Fibroblast of pulmonary artery (primary cell): ENCODE results near the gene KIF3C.
"Not testable (repeated sequence)": the region's sequence is repeated elsewhere in the genome, so short reads cannot be mapped to it uniquely, and the experiment has no call there.

Source experiments
- DNase-seq: peaks from one replicate; pipeline ENCODE4 v3.0.0-alpha.2; 2010; ENCODE audit warnings: low read depth
- H3K4me3 ChIP-seq: replicated peaks from 2 replicates; pipeline ENCODE4 v1.5.1; 2011; ENCODE audit warnings: low read depth, mild to moderate bottlenecking, control low read depth, low read length, moderate library complexity
- TF ChIP-seq, protein P1 (sequence below): IDR thresholded peaks from 2 replicates; pipeline ENCODE4 v1.5.1; 2011; ENCODE audit warnings: mild to moderate bottlenecking, control low read depth, low read length, inconsistent platforms; ENCODE audit errors: missing control alignments

KIF3C gene

GRCh38 chr2:25899404-25899970 is 82.8 kb downstream of the KIF3C start:
- TF ChIP-seq, protein P1, sequence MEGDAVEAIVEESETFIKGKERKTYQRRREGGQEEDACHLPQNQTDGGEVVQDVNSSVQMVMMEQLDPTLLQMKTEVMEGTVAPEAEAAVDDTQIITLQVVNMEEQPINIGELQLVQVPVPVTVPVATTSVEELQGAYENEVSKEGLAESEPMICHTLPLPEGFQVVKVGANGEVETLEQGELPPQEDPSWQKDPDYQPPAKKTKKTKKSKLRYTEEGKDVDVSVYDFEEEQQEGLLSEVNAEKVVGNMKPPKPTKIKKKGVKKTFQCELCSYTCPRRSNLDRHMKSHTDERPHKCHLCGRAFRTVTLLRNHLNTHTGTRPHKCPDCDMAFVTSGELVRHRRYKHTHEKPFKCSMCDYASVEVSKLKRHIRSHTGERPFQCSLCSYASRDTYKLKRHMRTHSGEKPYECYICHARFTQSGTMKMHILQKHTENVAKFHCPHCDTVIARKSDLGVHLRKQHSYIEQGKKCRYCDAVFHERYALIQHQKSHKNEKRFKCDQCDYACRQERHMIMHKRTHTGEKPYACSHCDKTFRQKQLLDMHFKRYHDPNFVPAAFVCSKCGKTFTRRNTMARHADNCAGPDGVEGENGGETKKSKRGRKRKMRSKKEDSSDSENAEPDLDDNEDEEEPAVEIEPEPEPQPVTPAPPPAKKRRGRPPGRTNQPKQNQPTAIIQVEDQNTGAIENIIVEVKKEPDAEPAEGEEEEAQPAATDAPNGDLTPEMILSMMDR: no peak
- no peak overlapping the region for H3K4me3 ChIP-seq
- DNase-seq: peak; percentile 33

GRCh38 chr2:25897506-25897905 is 84.8 kb downstream of the KIF3C start:
- no peak for DNase-seq
- TF ChIP-seq, protein P1: no peak
- H3K4me3 ChIP-seq: no peak overlapping the region

GRCh38 chr2:25896308-25896707 is 86.0 kb downstream of the KIF3C start:
- not testable (repeated sequence) for DNase-seq, H3K4me3 ChIP-seq

DNA sequence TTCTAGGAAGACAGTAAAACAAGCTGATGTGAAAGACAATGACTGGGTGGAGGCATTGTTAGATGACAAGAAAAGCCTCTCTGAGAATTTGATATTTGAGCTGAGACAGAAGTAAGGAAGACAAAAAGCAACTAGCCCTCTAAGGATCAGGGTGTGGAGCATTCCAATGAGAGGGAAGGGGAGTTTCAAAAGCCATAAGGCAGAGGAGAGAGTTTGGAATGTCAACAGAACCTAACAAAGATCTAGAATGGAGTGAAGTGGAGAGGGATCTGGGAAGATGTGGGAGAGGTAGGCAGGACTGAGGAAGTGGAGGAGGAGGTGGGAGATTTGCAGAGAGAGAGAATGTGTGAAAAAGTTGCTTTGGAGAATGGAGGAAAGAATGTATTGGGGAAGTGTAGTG is 86.7 kb downstream of the KIF3C start:
- TF ChIP-seq, protein P1: no peak
- H3K4me3 ChIP-seq: no peak overlapping the region
- DNase-seq: no peak

DNA sequence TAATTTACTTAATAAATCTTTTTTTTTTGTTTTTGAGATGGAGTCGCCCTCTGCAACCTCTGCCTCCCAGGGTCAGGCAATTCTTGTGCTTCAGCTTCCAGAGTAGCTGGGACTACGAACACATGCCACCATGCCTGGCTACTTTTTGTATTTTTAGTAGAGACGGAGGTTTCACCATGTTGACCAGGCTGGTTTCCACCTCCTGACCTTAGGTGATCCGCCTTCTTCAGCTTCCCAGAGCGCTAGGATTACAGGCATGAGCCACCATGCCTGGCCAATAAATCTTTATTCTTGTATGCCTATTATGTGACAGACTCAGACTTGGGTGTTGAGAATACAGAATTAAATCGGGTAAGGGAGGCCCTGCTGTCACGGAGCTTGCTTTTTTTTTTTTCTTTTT is 87.3 kb downstream of the KIF3C start:
- no peak for DNase-seq
- H3K4me3 ChIP-seq: no peak overlapping the region
- TF ChIP-seq, protein P1: no peak

DNA sequence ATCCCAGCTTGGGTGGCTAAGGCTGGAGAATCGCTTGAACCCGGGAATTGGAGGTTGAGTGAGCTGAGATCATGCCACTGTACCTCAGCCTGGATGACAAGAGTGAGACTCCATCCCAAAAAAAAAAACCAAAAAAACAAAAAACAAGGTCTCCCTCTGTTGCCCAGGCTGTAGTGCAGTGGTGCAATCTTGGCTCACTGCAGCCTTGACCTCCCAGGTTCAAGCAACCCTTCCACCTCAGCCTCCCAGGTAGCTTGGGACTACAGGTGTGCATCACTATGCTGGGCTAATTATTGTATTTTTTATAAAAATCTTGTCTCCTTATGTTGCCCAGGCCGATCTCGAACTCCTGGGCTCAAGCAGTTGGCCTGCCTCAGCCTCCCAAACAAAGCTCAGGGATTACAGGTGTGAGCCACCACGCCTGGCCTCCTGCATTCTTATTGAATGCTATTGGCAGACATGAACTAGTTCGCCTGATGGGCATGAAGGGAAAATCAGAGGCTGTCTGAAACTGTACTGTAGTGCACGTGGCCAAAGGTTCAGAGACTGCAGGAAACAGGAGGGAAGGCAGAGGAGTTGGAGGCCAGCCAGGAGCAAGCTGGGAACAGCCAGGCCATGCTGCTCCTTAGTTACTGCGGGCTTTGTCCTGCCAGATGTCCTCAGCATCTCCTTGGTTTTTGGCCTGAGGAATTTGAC is 88.0 kb downstream of the KIF3C start:
- TF ChIP-seq, protein P1: no peak
- DNase-seq: peak; percentile 77
- no peak overlapping the region for H3K4me3 ChIP-seq

DNA sequence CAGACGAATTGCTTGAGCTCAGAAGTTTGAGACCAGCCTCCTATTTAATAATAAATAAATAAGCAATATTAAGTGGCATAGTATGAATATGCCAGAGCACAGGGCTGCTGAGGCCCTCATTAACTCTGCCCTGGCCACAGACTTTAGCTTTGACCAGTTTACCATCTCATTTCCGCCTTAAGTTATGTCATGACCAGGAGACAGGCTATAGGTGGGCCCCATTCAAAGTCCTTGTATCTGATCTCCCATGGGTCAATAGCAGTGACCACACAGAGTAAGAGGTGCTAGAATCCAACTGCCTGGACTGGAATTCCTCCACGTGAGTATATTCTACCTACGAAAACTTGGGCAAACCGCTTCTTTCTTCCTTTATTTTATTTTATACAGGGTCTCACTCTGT is 90.6 kb downstream of the KIF3C start:
- no peak overlapping the region for H3K4me3 ChIP-seq
- no peak for DNase-seq
- TF ChIP-seq, protein P1: no peak
